ENCODE measurements around the gene PNRC1. TPM values are rescaled to one million over a fixed set of nuclear protein-coding genes. Genes with fewer than 3 reads are reported as not detected.
A peak's percentile ranks its signal among the peaks of the same experiment; 100 is the strongest.
"Not testable (repeated sequence)": the region's sequence is repeated elsewhere in the genome, so short reads cannot be mapped to it uniquely, and the experiment has no call there.

Gene PNRC1
- total RNA-seq, 2 experiments from 2014 or later, result 233 to 264 TPM

- Mint-ChIP-seq H3K27ac (no peak overlapping the region), H3K4me3 (no peak overlapping the region)
Measured at GRCh38 chr6:89085409-89086205, 5.1 kb downstream of the PNRC1 start.

GRCh38 chr6:89087881-89088280, 7.3 kb downstream of the PNRC1 start:
- H3K27ac Mint-ChIP-seq, result no peak overlapping the region
- H3K9me3 Mint-ChIP-seq, result no peaks in the 10 kb centered on the region
- peaks cover 31% of the 10 kb centered on the region for H3K36me3 Mint-ChIP-seq
- H3K27me3 Mint-ChIP-seq, result no peaks in the 10 kb centered on the region
- POLR2A ChIA-PET, result no interaction called here
- no peak for ATAC-seq (ENCODE audit: low read depth)
- peaks cover 24% of the 10 kb centered on the region for H3K4me1 Mint-ChIP-seq
- no peak overlapping the region for H3K4me3 Mint-ChIP-seq
- DNase-seq, result no peak

More at GRCh38 chr6:89085409-89086205, 5.1 kb downstream of the PNRC1 start:
- H3K4me1 Mint-ChIP-seq, result peaks cover 23% of the 10 kb centered on the region
- peaks cover 41% of the 10 kb centered on the region for H3K36me3 Mint-ChIP-seq
- H3K9me3 Mint-ChIP-seq, result no peaks in the 10 kb centered on the region
- no peak for ATAC-seq (ENCODE audit: low read depth)
- no peaks in the 10 kb centered on the region for H3K27me3 Mint-ChIP-seq
- no peak for DNase-seq
- POLR2A ChIA-PET, result interaction anchor here (0.6 kb wide), 1 partner anchor 290 kb away, joined by 3 read pairs; no protein-coding TSS in a partner anchor

- POLR2A ChIA-PET, result interaction anchor here (1.0 kb wide), 1 partner anchor 18 kb away, joined by 3 read pairs; the partner anchor contains the start of gene PNRC1
- H3K9me3 Mint-ChIP-seq, result no peaks in the 10 kb centered on the region
- no peak overlapping the region for H3K4me3 Mint-ChIP-seq
- ATAC-seq (ENCODE audit: low read depth), result no peak
- no peak for DNase-seq
- H3K27ac Mint-ChIP-seq, result no peak overlapping the region
- H3K4me1 Mint-ChIP-seq, result no peaks in the 10 kb centered on the region
- peaks cover 2% of the 10 kb centered on the region for H3K27me3 Mint-ChIP-seq
- no peaks in the 10 kb centered on the region for H3K36me3 Mint-ChIP-seq
Measured at GRCh38 chr6:89098461-89098860, 17.9 kb downstream of the PNRC1 start.

- H3K9me3 Mint-ChIP-seq, result no peaks in the 10 kb centered on the region
- no peak for ATAC-seq (ENCODE audit: low read depth)
- peaks cover 2% of the 10 kb centered on the region for H3K27me3 Mint-ChIP-seq
- H3K4me3 Mint-ChIP-seq, result no peak overlapping the region
- H3K4me1 Mint-ChIP-seq, result no peaks in the 10 kb centered on the region
- no peak overlapping the region for H3K27ac Mint-ChIP-seq
- POLR2A ChIA-PET, result no interaction called here
- DNase-seq, result no peak
- H3K36me3 Mint-ChIP-seq, result no peaks in the 10 kb centered on the region
Measured at GRCh38 chr6:89100114-89100513, 19.6 kb downstream of the PNRC1 start.

GRCh38 chr6:89110284-89110683, 29.7 kb downstream of the PNRC1 start:
- no peaks in the 10 kb centered on the region for H3K4me1 Mint-ChIP-seq
- POLR2A ChIA-PET, result interaction anchor here (1.2 kb wide), 1 partner anchor 27 kb away, joined by 4 read pairs; no protein-coding TSS in a partner anchor
- H3K27ac Mint-ChIP-seq, result no peak overlapping the region
- DNase-seq, result no peak
- peaks cover 3% of the 10 kb centered on the region for H3K27me3 Mint-ChIP-seq
- no peak for ATAC-seq (ENCODE audit: low read depth)
- no peaks in the 10 kb centered on the region for H3K9me3 Mint-ChIP-seq
- H3K4me3 Mint-ChIP-seq, result no peak overlapping the region
- H3K36me3 Mint-ChIP-seq, result no peaks in the 10 kb centered on the region

- H3K4me3 Mint-ChIP-seq, result no peak overlapping the region
- H3K4me1 Mint-ChIP-seq, result peaks cover 2% of the 10 kb centered on the region
- POLR2A ChIA-PET, result no interaction called here
- ATAC-seq (ENCODE audit: low read depth) (no peak), DNase-seq (no peak)
- no peaks in the 10 kb centered on the region for H3K36me3 Mint-ChIP-seq
- peaks cover 9% of the 10 kb centered on the region for H3K27me3 Mint-ChIP-seq
- no peaks in the 10 kb centered on the region for H3K9me3 Mint-ChIP-seq
- H3K27ac Mint-ChIP-seq, result no peak overlapping the region
Measured at GRCh38 chr6:89111933-89112332, 31.4 kb downstream of the PNRC1 start.

GRCh38 chr6:89116702-89117101, 36.2 kb downstream of the PNRC1 start:
- H3K4me1 Mint-ChIP-seq, result peaks cover 8% of the 10 kb centered on the region
- no peak overlapping the region for H3K27ac Mint-ChIP-seq

GRCh38 chr6:89117211-89118108, 36.9 kb downstream of the PNRC1 start, which contains the start of gene SRSF12:
TSS of gene SRSF12 (minus strand) at chr6:89118071. CDS start at chr6:89117887, 184 bp downstream.
- peaks cover 8% of the 10 kb centered on the region for H3K4me1 Mint-ChIP-seq
- peak; percentile 85 for ATAC-seq (ENCODE audit: low read depth)
- peak; percentile 69 for DNase-seq
- no peaks in the 10 kb centered on the region for H3K9me3 Mint-ChIP-seq
- H3K27me3 Mint-ChIP-seq, result peaks cover 26% of the 10 kb centered on the region
- peak within 1 kb of the TSS; percentile 80 for H3K4me3 Mint-ChIP-seq
- POLR2A ChIA-PET, result interaction anchor here (0.8 to 2.2 kb wide), 3 partner anchors 9 to 38 kb away, joined by 6 to 10 read pairs (median 7); partner anchors contain the start of genes PM20D2 and PNRC1
- H3K27ac Mint-ChIP-seq, result peak within 1 kb of the TSS; percentile 13
- H3K36me3 Mint-ChIP-seq, result no peaks in the 10 kb centered on the region

More at GRCh38 chr6:89116702-89117101, 36.2 kb downstream of the PNRC1 start:
- H3K4me3 Mint-ChIP-seq, result peak overlapping the region; percentile 80
- ATAC-seq (ENCODE audit: low read depth) (no peak), DNase-seq (no peak)
- POLR2A ChIA-PET, result interaction anchor here (0.8 to 2.2 kb wide), 3 partner anchors 9 to 37 kb away, joined by 6 to 10 read pairs (median 7); partner anchors contain the start of genes PM20D2 and PNRC1
- H3K9me3 Mint-ChIP-seq, result no peaks in the 10 kb centered on the region
- peaks cover 26% of the 10 kb centered on the region for H3K27me3 Mint-ChIP-seq
- no peaks in the 10 kb centered on the region for H3K36me3 Mint-ChIP-seq

GRCh38 chr6:89118931-89119330, 38.4 kb downstream of the PNRC1 start:
- Mint-ChIP-seq H3K4me3 (peak overlapping the region; percentile 66), H3K27ac (no peak overlapping the region), H3K36me3 (no peaks in the 10 kb centered on the region), H3K27me3 (peaks cover 26% of the 10 kb centered on the region), H3K4me1 (peaks cover 8% of the 10 kb centered on the region), H3K9me3 (no peaks in the 10 kb centered on the region)
- ATAC-seq (ENCODE audit: low read depth) (no peak), DNase-seq (no peak)
- POLR2A ChIA-PET, result no interaction called here

GRCh38 chr6:89120371-89120770, 39.8 kb downstream of the PNRC1 start:
- Mint-ChIP-seq H3K27ac (no peak overlapping the region), H3K36me3 (no peaks in the 10 kb centered on the region), H3K27me3 (peaks cover 26% of the 10 kb centered on the region), H3K4me3 (no peak overlapping the region), H3K4me1 (peaks cover 8% of the 10 kb centered on the region), H3K9me3 (no peaks in the 10 kb centered on the region)
- DNase-seq (no peak), ATAC-seq (ENCODE audit: low read depth) (no peak)
- POLR2A ChIA-PET, result interaction anchor here (1.2 kb wide), 1 partner anchor 40 kb away, joined by 3 read pairs; the partner anchor contains the start of gene PNRC1

GRCh38 chr6:89121934-89122333, 41.4 kb downstream of the PNRC1 start:
- POLR2A ChIA-PET, result no interaction called here
- DNase-seq (no peak), ATAC-seq (ENCODE audit: low read depth) (no peak)
- peaks cover 6% of the 10 kb centered on the region for H3K4me1 Mint-ChIP-seq
- no peak overlapping the region for H3K27ac Mint-ChIP-seq
- H3K9me3 Mint-ChIP-seq, result no peaks in the 10 kb centered on the region
- peaks cover 18% of the 10 kb centered on the region for H3K27me3 Mint-ChIP-seq
- no peak overlapping the region for H3K4me3 Mint-ChIP-seq
- H3K36me3 Mint-ChIP-seq, result no peaks in the 10 kb centered on the region

- peaks cover 4% of the 10 kb centered on the region for H3K4me1 Mint-ChIP-seq
- ATAC-seq (ENCODE audit: low read depth) (peak; percentile 53), DNase-seq (no peak)
- H3K36me3 Mint-ChIP-seq, result no peaks in the 10 kb centered on the region
- no peaks in the 10 kb centered on the region for H3K9me3 Mint-ChIP-seq
- H3K27me3 Mint-ChIP-seq, result peaks cover 15% of the 10 kb centered on the region
- POLR2A ChIA-PET, result no interaction called here
- H3K27ac Mint-ChIP-seq, result no peak overlapping the region
- no peak overlapping the region for H3K4me3 Mint-ChIP-seq
Measured at GRCh38 chr6:89122625-89123024, 42.1 kb downstream of the PNRC1 start.

- H3K4me1 Mint-ChIP-seq; DNase-seq; H3K9me3 Mint-ChIP-seq; H3K27ac Mint-ChIP-seq; POLR2A ChIA-PET; H3K27me3 Mint-ChIP-seq; ATAC-seq (ENCODE audit: low read depth); H3K4me3 Mint-ChIP-seq; H3K36me3 Mint-ChIP-seq: not testable (repeated sequence)
Measured at GRCh38 chr6:89128256-89128671, 47.7 kb downstream of the PNRC1 start.

All from activated naive CD8-positive, alpha-beta T cell treated with anti-CD3 and anti-CD28 coated beads, Interleukin-2, amount 10 ng/mL, durations not matched to agents 7 days and 5 days (primary cell).